GM03348 (cell line): ENCODE results near the gene GRIN2A.

Source experiments
- DNase-seq: peaks from one replicate; pipeline ENCODE4 v3.0.0; 2012; ENCODE audit warnings: low spot score

GRIN2A gene

GRCh38 chr16:9859701-9860327, 322.4 kb downstream of the GRIN2A start:
- no peak for DNase-seq

- DNase-seq: peak; percentile 23
Observed at GRCh38 chr16:9854675-9855074, 327.6 kb downstream of the GRIN2A start.

- DNase-seq: no peak
Observed at GRCh38 chr16:9852003-9852402, 330.2 kb downstream of the GRIN2A start.

GRCh38 chr16:9850817-9851216, 331.4 kb downstream of the GRIN2A start:
- DNase-seq: no peak

- no peak for DNase-seq
Observed at GRCh38 chr16:9849697-9850245, 332.5 kb downstream of the GRIN2A start.

GRCh38 chr16:9847146-9847545, 335.1 kb downstream of the GRIN2A start:
- no peak for DNase-seq

GRCh38 chr16:9846362-9847099, 335.7 kb downstream of the GRIN2A start:
- no peak for DNase-seq

GRCh38 chr16:9845661-9846361, 336.4 kb downstream of the GRIN2A start:
- peak; percentile 35 for DNase-seq

- DNase-seq: peak; percentile 47
Observed at GRCh38 chr16:9844361-9844760, 337.9 kb downstream of the GRIN2A start.

- DNase-seq: peak; percentile 14
Observed at GRCh38 chr16:9843424-9844018, 338.7 kb downstream of the GRIN2A start.

GRCh38 chr16:9840761-9841665, 341.2 kb downstream of the GRIN2A start:
- no peak for DNase-seq

GRCh38 chr16:9837481-9837880, 344.7 kb downstream of the GRIN2A start:
- no peak for DNase-seq

- peak; percentile 49 for DNase-seq
Observed at GRCh38 chr16:9836118-9836736, 346.0 kb downstream of the GRIN2A start.

- DNase-seq: no peak
Observed at GRCh38 chr16:9827062-9827752, 355.0 kb downstream of the GRIN2A start.

GRCh38 chr16:9826656-9827055, 355.6 kb downstream of the GRIN2A start:
- DNase-seq: no peak

- DNase-seq: no peak
Observed at GRCh38 chr16:9824200-9825068, 357.8 kb downstream of the GRIN2A start.

GRCh38 chr16:9823510-9823909, 358.7 kb downstream of the GRIN2A start:
- DNase-seq: no peak

- no peak for DNase-seq
Observed at GRCh38 chr16:9821970-9822369, 360.3 kb downstream of the GRIN2A start.

GRCh38 chr16:9821331-9821730, 360.9 kb downstream of the GRIN2A start:
- no peak for DNase-seq
